SK-N-SH treated with all-trans-retinoic acid at 6 μM for 48 hours (cell line): Measurements from ENCODE around the gene METRNL.

ENCODE experiments used
- ARNTL ChIP-seq: fragments of 450-650 bp; formaldehyde crosslinking; IDR thresholded peaks from 2 replicates; pipeline ENCODE4 v1.5.0; 2020; ENCODE audit warnings: low read depth, mild to moderate bottlenecking, moderate library complexity, borderline replicate concordance
- CREB5 ChIP-seq: fragments of 250-450 bp; sonication (Bioruptor Pico); IDR thresholded peaks from 2 replicates; pipeline ENCODE4 v1.5.1; 2020; ENCODE audit warnings: low read depth, mild to moderate bottlenecking, moderate library complexity
- CSRNP3 ChIP-seq: fragments of 250-450 bp; sonication (Bioruptor Pico); IDR thresholded peaks from 2 replicates; pipeline ENCODE4 v1.5.1; 2021; ENCODE audit warnings: mild to moderate bottlenecking, moderate library complexity
- ISL1 ChIP-seq: fragments of 250-450 bp; sonication (Bioruptor Pico); IDR thresholded peaks from 2 replicates; pipeline ENCODE4 v2.1.2; 2022; ENCODE audit warnings: mild to moderate bottlenecking, moderate library complexity
- PATZ1 ChIP-seq: fragments of 250-450 bp; sonication (Bioruptor Pico); IDR thresholded peaks from 2 replicates; pipeline ENCODE4 v1.8.0; 2020; ENCODE audit warnings: mild to moderate bottlenecking, moderate library complexity, borderline replicate concordance
- PPARA ChIP-seq: fragments of 250-450 bp; sonication (Bioruptor Pico); IDR thresholded peaks from 2 replicates; pipeline ENCODE4 v1.5.0; 2020; ENCODE audit warnings: mild to moderate bottlenecking, borderline replicate concordance
- TOX ChIP-seq: fragments of 250-450 bp; sonication (Bioruptor Pico); IDR thresholded peaks from 2 replicates; pipeline ENCODE4 v1.8.0; 2021; ENCODE audit warnings: mild to moderate bottlenecking, moderate library complexity, borderline replicate concordance
- ZC3H10 ChIP-seq: fragments of 250-450 bp; sonication (Bioruptor Pico); IDR thresholded peaks from 2 replicates; pipeline ENCODE4 v1.5.1; 2021; ENCODE audit warnings: mild to moderate bottlenecking, moderate library complexity
- ZNF70 ChIP-seq: fragments of 450-650 bp; formaldehyde crosslinking; IDR thresholded peaks from 2 replicates; pipeline ENCODE4 v1.5.0; 2020; ENCODE audit warnings: mild to moderate bottlenecking, moderate library complexity

GRCh38 chr17:83124871-83125514 is 45.6 kb downstream of the METRNL start:
- TF ChIP-seq ZNF70 (CRISPR knock-in tag): no peak
- TF ChIP-seq CSRNP3 (CRISPR knock-in tag): no peak
- TF ChIP-seq ARNTL (CRISPR knock-in tag): no peak
- no peak for TF ChIP-seq PATZ1 (CRISPR knock-in tag)
- no peak for TF ChIP-seq ISL1 (CRISPR knock-in tag)
- TF ChIP-seq CREB5: no peak
- TF ChIP-seq TOX (CRISPR knock-in tag): no peak
- TF ChIP-seq PPARA (CRISPR knock-in tag): no peak
- TF ChIP-seq ZC3H10 (CRISPR knock-in tag): no peak
